Measurements from ENCODE around the gene GOLGA6L10.

DNA sequence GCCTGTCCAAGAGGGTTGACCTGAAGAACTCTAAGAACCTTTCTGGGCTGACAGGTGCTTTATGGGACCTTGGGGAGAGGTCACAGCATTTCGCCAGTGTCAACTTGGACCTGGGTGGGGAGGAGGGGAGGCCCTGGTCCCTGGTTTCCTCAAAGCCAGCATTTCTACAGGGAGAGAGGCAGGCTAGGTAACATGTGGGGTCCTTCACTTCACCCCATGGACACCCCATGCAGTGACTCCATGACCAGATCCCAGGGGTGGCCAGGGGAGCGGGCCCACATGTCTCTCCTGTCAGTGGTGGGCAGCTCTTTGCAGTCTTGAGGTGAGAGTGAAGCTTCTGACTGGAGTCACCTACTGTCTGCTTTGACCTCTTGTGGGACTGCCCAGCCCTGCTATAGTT, 35.8 kb downstream of the GOLGA6L10 start:
- TF ChIP-seq, protein P1, sequence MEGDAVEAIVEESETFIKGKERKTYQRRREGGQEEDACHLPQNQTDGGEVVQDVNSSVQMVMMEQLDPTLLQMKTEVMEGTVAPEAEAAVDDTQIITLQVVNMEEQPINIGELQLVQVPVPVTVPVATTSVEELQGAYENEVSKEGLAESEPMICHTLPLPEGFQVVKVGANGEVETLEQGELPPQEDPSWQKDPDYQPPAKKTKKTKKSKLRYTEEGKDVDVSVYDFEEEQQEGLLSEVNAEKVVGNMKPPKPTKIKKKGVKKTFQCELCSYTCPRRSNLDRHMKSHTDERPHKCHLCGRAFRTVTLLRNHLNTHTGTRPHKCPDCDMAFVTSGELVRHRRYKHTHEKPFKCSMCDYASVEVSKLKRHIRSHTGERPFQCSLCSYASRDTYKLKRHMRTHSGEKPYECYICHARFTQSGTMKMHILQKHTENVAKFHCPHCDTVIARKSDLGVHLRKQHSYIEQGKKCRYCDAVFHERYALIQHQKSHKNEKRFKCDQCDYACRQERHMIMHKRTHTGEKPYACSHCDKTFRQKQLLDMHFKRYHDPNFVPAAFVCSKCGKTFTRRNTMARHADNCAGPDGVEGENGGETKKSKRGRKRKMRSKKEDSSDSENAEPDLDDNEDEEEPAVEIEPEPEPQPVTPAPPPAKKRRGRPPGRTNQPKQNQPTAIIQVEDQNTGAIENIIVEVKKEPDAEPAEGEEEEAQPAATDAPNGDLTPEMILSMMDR (IDR thresholded peaks at IDR 0.05) = no peak
- TF ChIP-seq POLR2A (IDR thresholded peaks at IDR 0.05) = no peak

Measured in thyroid gland (tissue), 4 donors.